Measurements from ENCODE around the gene UBALD1. TPM values are rescaled to one million over a fixed set of nuclear protein-coding genes. Genes with fewer than 3 reads are reported as not detected.

UBALD1 gene
- total RNA-seq, 1 donor from 2014 or later: 0.97 TPM

DNA sequence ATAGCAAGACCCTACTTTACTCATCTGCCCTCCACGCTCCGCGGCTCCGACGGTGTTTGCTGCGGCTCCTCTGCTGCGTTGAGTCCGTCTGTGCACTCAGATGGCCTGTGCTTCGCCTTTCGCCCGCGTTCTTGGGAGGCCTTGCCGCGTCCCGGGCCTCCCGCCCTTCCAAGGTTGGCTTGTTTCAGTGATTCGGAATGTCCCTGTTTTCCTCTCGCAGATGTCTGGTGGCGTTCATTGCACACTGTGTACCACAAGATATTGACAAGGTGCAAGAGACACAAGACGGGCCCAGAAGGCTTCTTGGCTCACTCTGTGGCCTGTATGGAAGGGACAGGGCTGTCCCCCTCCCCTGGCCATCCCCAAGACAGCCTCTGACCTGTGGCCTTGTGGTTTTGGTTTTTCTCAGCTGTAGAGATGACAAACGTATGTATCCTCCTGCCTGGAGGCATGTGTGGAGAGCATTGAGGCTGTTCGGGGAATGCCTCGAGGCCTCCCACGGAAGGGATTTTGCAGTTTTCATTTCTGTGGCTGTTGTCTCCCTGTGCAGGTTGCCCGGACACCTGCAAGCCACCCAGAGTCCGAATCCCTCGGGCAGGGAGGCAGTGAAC lies 25.3 kb upstream of the UBALD1 start:
- Histone ChIP-seq H2AFZ (replicated peaks) (no peak overlapping the region), H4K20me1 (ENCODE audit: low read depth) (peaks cover 58% of the 10 kb centered on the region), H3K27me3 (no peaks in the 10 kb centered on the region), H3K9ac (no peak overlapping the region), H3K9me3 (ENCODE audit: low read depth) (no peaks in the 10 kb centered on the region), H3K36me3 (no peaks in the 10 kb centered on the region), H3K4me1 (no peaks in the 10 kb centered on the region), H3F3A (ENCODE audit: low read depth) (peaks cover 2% of the 10 kb centered on the region), H3K4me2 (no peak overlapping the region), H3K79me2 (ENCODE audit: low read depth) (peaks cover 85% of the 10 kb centered on the region), H3K27ac (no peak overlapping the region), H3K4me3 (no peak overlapping the region)
- Mint-ChIP-seq H3K36me3 (peaks cover 9% of the 10 kb centered on the region), H3K4me1 (peaks cover 10% of the 10 kb centered on the region), H3K9me3 (no peaks in the 10 kb centered on the region), H3K27ac (no peak overlapping the region), H3K4me3 (no peak overlapping the region), H3K27me3 (ENCODE audit: insufficient read depth, low read depth) (peaks cover 7% of the 10 kb centered on the region)
- TF ChIP-seq EZH2phosphoT487 (IDR thresholded peaks at IDR 0.05): no peak
- no peak for TF ChIP-seq EZH2 (IDR thresholded peaks at IDR 0.05)
- no peak for TF ChIP-seq CTCF (IDR thresholded peaks at IDR 0.05)
- DNase-seq (ENCODE audit: low spot score): no peak

DNA sequence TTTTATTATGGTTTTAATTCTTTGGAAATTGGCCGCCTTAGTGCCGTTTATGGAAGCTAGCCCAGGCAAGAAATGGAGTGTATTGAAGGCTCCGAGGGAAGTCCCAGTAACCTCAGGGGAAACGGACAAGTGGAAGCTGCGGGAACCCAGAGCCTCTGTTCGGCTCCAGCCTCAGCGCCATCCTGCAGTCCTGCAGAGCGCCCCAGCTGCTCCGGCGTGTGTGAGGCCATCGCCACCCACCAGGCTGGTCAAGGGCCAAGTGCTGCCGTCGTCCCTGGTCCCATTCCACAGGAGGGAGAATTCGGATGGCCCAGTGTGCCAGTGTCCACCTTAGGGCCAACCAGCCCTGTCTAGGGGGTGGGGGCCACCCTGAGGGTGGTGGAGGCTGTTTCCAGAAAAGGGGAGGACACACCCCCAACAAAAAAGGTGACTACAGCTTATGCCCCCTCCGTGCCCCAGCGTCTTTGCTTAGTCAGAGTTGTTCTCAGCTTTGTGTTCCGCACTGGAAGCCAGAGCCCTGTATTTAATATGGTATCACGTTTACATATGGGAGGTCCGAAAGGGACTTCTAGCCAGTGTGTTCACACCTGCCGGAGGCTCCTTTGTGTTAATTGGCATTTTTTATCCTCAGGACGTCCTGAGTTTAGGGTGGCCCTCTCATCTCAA lies 22.9 kb upstream of the UBALD1 start:
- no peaks in the 10 kb centered on the region for H3K4me1 ChIP-seq
- H3K27ac Mint-ChIP-seq: no peak overlapping the region
- peaks cover 10% of the 10 kb centered on the region for H3K4me1 Mint-ChIP-seq
- TF ChIP-seq EZH2 (IDR thresholded peaks at IDR 0.05): no peak
- TF ChIP-seq EZH2phosphoT487 (IDR thresholded peaks at IDR 0.05): no peak
- TF ChIP-seq CTCF (IDR thresholded peaks at IDR 0.05): no peak
- no peak overlapping the region for H2AFZ ChIP-seq (replicated peaks)
- no peaks in the 10 kb centered on the region for H3F3A ChIP-seq (ENCODE audit: low read depth)
- H3K27ac ChIP-seq: no peak overlapping the region
- H3K79me2 ChIP-seq (ENCODE audit: low read depth): peaks cover 85% of the 10 kb centered on the region
- no peaks in the 10 kb centered on the region for H3K36me3 ChIP-seq
- H3K27me3 Mint-ChIP-seq (ENCODE audit: insufficient read depth, low read depth): peaks cover 7% of the 10 kb centered on the region
- no peaks in the 10 kb centered on the region for H3K27me3 ChIP-seq
- no peak for DNase-seq (ENCODE audit: low spot score)
- H4K20me1 ChIP-seq (ENCODE audit: low read depth): peaks cover 71% of the 10 kb centered on the region
- no peaks in the 10 kb centered on the region for H3K9me3 ChIP-seq (ENCODE audit: low read depth)
- no peak overlapping the region for H3K9ac ChIP-seq
- no peak overlapping the region for H3K4me3 ChIP-seq
- no peak overlapping the region for H3K4me2 ChIP-seq
- H3K4me3 Mint-ChIP-seq: no peak overlapping the region
- peaks cover 11% of the 10 kb centered on the region for H3K36me3 Mint-ChIP-seq
- H3K9me3 Mint-ChIP-seq: no peaks in the 10 kb centered on the region

DNA sequence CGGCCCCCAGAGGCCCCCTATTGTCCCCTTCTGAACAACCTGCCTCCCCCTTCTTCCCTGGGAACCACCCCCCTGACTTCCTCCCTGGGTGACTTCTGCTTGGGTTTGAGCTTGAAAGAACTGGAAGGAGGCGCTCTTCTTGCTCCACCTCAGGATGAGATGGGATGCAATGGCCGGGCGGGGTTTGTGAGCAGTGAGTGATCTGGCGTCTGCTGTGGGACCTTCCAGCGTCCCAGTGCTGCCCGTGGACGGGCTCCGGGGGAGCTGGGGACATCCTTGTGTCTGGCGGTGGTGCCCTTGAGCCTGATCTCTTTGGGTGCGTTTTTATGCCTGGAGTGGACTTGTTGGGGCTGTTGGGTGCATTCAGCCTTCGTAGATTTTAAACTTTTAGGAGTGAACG lies 21.5 kb upstream of the UBALD1 start:
- peaks cover 7% of the 10 kb centered on the region for H3K27me3 Mint-ChIP-seq (ENCODE audit: insufficient read depth, low read depth)
- H3K9me3 ChIP-seq (ENCODE audit: low read depth): no peaks in the 10 kb centered on the region
- no peak overlapping the region for H2AFZ ChIP-seq (replicated peaks)
- H3K27ac ChIP-seq: no peak overlapping the region
- H3K4me3 ChIP-seq: no peak overlapping the region
- H3K36me3 ChIP-seq: no peaks in the 10 kb centered on the region
- no peak for DNase-seq (ENCODE audit: low spot score)
- H3F3A ChIP-seq (ENCODE audit: low read depth): no peaks in the 10 kb centered on the region
- H3K27ac Mint-ChIP-seq: no peak overlapping the region
- H4K20me1 ChIP-seq (ENCODE audit: low read depth): peaks cover 69% of the 10 kb centered on the region
- peaks cover 10% of the 10 kb centered on the region for H3K4me1 Mint-ChIP-seq
- H3K4me2 ChIP-seq: no peak overlapping the region
- H3K4me3 Mint-ChIP-seq: no peak overlapping the region
- TF ChIP-seq CTCF (IDR thresholded peaks at IDR 0.05) (no peak), EZH2phosphoT487 (IDR thresholded peaks at IDR 0.05) (no peak), EZH2 (IDR thresholded peaks at IDR 0.05) (no peak)
- no peaks in the 10 kb centered on the region for H3K4me1 ChIP-seq
- H3K36me3 Mint-ChIP-seq: peaks cover 16% of the 10 kb centered on the region
- H3K27me3 ChIP-seq: no peaks in the 10 kb centered on the region
- H3K9me3 Mint-ChIP-seq: peaks cover 6% of the 10 kb centered on the region
- peaks cover 80% of the 10 kb centered on the region for H3K79me2 ChIP-seq (ENCODE audit: low read depth)
- no peak overlapping the region for H3K9ac ChIP-seq
